GM21515 (cell line): ENCODE results near the gene CYP51A1.
A peak's percentile ranks its signal among the peaks of the same experiment; 100 is the strongest.
"Not testable (repeated sequence)": the region's sequence is repeated elsewhere in the genome, so short reads cannot be mapped to it uniquely, and the experiment has no call there.

Experiments used
- ATAC-seq: cut with Tn5 transposase; IDR thresholded peaks from one replicate; pipeline ENCODE4 v1.9.1; 2021; ENCODE audit not compliant: unreplicated experiment

The CYP51A1 gene

DNA sequence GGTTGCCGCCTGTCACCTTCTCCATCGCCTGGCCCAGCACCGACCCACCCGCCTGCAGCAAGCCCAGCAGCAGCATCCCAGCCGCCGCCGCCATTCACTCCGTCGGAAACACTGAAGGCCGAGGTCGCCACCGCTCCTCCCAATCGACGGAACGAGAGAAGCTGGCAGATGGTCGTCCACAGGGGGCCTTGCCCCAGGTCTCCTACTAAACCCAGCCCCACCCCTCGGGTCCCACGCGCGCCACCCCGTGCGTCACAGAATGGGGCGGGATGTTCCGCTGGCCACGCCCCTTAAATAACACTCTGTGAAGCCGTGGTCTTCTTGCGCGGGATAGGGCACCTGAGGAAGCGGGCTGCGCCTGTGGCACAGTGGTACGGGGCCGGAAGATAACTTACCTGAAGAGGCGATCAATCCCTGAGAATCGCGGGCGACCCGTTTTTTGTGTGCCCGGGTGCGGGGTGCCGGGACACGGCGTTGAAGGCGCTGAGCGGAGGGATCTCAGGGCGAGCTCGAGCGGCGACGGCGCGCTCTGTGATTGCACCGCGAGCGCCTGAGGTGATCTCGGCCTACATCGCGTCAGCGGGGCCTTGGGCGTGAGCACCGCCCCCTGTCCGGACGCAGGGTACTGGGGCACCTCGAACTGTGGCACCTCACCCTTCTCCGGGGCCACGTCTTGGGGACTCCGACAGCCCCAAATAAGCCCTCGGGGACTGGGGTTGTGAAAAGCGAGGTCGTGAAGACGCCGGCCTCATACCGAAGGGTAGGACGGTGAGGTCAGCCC, at the start of gene CYP51A1:
TSS of gene CYP51A1 (minus strand) at position 207 of the 781 bp plus-strand sequence. CDS start at position 94, 113 bp downstream.
- ATAC-seq, result peak; percentile 90

DNA sequence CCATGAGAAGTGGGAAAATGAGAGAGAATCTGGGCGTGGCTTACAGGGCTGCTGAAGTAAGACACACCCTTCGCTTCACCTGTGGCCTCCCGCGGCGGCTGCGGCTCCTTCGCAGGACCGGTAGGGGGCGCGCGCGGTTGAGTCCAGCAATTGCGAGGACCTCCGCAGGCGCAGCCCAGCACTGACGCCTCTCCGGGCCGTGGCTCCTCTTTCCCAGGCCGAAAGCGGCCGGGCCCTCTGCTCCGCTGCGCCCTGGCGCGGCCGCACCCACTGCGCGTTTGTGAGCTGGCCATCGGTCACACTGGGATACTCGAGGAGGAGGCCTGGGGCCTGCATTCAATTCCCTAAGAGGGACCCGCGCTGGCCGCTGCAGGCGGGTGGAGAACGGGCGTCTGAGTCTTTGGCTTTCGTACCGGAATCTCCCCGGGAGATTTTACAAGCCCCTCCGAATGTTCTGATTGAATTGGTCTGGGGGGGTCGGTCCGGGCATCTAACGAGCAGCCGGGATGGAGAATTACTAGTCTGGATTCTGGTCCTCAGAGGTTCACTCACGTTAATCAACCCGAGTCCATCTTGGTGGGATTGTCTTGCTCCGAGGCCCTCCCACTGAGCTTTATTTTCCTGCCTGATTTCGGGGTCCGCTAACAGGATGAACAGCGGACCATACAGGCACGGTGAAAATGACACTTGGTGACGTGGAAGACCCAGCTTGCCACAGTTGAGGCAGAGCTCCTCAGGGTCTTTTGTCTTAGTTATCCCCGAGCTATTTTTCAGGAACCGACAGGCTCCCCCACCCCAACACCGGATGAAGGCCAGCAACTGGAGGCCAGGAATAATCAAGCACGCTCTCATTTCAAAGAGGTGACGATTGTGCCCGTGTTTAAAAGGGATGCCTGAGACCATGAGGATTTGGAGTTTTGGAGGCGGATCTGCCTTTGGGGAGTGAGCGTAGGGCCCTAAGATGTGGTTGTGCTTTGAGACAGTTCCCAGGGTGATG, 44.9 kb upstream of the CYP51A1 start, which contains the start of gene LRRD1:
TSS of gene LRRD1 (minus strand) at position 215 of the 997 bp plus-strand sequence. CDS start 13,940 bp downstream, outside the sequence.
- peak; percentile 100 for ATAC-seq

DNA sequence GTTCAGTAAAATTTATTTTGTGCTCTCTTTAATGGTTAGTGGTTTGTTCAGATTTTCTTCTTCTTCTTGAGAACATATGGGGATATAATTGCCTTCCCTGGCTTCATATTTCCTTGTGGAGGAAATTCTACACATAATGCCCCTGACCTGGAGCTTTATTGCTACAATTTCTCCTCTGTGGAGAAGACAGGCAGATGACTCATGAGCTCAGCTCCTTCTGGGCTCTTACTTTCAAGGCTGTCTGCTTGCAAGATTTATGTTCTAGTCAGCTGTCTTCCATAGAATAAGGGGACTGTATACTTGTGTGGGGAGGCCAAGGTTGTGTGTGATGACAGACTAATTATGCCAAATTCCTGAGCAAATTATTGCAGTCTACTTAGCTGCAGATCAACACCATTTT, 43.1 kb upstream of the CYP51A1 start:
- ATAC-seq, result no peak

DNA sequence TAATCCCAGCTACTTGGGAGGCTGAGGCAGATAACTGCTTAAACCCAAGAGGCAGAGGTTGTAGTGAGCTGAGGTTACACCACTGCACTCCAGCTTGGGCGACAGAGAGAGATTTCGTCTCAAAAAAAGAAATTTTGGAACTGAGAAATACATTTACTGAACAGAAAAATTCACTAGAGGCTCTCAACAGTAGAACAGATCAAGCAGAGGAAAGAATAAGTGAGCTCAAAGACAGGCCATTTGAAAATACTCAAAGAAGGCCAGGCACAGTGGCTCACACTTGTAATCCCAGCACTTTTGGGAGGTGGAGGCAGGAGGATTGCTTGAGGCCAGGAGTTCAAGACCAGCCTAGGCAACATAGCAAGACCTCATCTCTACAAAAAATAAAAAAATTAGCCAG, 35.3 kb upstream of the CYP51A1 start:
- ATAC-seq, result not testable (repeated sequence)

DNA sequence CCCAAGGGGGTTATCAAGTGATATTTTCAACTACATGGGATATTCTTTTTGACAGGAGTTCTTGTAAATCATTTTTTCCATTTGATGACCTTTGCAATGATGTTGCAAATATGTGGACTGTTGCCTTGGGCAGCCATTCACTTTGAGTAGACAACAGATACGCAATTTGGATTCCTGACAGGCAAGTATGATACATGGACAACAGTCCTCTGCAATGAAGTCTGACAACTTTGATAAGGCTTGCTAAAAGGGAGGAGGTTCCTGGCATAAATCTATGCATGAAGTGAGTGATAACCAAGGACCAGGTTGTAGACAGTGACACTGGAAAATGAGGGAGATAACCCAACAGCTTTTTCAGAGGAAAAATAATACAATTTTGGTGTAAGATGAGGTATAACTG, 27.0 kb upstream of the CYP51A1 start:
- no peak for ATAC-seq

DNA sequence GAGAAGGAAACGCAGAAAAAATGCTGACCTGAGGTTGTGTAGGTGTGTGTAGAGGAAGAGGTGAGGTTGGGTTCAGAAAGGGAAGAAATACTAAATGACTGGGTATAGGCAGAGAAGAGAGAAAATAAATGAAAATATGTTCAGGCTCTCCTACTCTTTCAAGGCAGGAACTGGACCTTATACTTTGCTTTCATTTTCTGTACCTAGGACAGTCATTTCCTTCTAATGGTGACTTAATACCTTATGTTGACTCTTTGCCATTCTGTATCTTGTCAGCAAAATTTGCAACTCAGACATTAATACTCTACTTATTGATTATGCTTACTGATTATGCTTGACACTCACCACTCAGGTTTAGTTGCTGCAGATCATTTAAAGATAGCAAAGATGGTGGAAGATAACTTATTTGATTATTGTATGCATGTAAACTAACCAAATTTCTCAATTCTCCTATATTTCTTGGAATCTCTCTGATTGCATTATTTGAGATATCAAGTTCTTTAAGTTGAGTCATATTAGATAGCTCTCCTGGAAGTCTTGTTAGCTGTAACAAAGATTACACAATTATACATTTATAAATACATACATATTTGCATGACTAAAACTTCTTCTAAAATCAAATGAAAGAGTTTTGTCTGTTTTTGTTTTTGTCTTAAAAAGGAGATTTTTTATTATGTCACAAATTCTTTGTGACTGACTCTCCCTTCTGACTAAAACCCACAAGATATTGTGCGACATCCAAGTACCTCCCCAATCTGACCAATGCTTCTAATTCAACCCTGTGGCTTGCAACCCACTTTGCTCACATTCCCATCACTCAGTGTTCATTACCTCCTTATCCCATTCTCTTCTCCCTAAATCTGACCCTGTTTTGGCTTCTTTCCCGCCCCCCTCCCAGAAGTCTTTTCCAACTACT, 24.6 kb upstream of the CYP51A1 start:
- ATAC-seq, result peak; percentile 81

DNA sequence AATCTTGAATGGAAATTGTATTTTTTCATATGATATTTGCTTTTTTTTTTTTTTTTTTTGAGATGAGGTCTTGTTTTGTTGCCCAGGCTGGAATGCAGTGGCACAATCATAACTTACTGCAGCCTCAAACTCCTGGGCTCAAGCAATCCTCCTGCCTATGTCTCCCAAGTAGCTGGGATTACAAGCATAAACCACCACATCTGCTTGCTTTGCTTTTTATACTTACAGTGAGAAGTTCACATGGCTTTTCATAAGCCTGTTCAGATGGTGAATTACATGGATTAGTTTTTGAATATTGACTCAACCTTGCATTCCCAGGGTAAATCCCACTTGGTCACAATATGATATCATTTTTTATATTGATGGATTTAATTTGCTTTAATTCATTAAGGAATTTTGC, 22.7 kb upstream of the CYP51A1 start:
- ATAC-seq, result no peak

DNA sequence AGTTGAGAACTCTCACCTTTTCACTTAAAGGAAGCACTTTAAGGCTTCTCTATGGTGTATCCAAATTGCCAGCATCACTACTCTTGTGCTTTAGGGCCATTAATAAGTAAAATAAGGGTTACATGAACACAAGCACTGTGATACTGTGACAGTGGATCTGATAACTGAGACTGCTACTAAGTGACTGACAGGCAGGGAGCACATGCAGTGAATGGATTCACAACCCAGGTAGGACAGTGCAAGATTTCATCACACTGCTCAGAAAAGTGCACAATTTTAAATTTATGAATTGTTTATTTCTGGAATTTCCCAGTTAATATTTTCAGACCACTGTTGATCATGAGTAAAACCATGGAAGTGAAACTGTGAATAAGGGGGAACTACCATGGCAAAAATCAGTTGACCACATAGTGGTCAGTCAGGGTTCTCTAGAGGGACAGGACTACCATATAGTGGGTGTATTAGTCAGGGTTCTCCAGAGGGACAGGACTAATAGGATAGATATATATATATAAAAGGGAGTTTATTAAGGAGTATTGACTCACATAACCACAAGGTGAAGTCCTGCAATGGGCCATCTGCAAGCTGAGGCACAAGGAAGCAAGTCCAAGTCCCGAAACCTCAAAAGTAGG, 20.9 kb upstream of the CYP51A1 start:
- no peak for ATAC-seq

DNA sequence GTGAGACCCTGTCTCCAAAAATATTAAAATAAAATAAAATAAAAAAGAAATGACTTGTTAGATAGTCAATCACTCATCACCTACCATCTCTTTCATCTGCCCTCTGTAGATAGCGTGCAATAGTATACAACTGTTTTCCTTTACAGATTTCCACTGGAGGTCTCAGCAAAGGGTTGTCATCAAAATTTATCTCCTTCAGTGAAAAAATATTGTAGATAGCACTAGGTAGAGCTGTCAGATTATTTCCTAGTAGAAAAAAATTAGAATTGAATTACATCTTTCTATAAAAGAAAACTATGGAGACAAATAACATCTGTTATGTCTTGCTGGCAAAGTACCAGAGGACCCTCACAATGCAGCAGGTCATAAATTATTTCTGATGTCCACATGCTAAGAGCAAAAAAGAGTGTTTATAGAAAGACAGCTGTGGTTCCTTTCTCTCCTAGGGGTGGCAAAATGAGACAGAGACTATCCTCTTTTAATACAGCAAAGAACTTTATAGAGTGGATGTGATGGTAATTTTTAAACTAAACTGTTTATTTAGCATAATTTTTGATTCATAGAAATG, 16.3 kb upstream of the CYP51A1 start:
- no peak for ATAC-seq

DNA sequence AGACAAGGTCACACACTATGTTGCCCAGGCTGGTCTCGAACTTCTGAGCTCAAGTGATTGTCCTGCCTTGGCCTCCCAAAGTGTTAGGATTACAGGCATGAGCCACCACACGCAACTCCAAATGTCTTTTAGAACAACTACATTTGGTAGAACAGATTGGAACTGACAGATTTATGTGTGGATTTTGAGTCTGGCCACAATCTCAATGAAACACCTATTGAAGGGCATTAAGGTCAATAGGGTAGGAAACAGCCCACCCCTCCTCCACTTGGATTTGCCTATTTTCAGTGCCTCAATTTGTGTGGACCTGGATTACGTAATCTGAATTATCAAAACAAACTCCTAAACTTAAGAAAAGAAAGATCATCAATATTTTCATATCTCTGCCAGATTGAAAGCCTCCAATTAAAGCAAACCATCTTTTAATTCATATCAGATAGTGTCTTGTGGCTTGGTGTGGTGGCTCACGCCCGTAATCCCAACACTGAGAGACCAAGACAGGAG, 15.5 kb upstream of the CYP51A1 start:
- no peak for ATAC-seq

DNA sequence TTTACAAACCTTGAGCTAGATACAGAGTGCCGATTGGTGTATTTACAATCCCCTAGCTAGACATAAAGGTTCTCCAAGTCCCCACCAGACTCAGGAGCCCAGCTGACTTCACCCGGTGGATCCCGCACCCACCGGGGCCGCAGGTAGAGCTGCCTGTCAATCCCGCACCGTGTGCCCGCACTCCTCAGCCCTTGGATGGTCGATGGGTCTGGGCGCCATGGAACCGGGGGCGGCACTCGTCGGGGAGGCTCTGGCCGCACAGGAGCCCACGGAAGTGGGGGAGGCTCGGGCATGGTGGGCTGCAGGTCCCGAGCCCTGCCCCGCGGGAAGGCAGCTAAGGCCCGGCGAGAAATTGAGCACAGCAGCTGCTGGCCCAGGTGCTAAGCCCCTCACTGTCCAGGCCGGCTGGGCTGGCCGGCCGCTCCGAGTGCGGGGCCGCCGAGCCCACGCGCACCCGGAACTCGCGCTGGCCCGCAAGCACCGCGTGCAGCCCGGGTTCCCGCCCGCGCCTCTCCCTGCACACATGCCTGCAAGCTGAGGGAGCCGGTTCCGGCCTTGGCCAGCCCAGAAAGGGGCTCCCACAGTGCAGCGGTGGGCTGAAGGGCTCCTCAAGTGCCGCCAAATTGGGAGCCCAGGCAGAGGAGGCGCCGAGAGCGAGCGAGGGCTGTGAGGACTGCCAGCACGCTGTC, 9.1 kb upstream of the CYP51A1 start:
- not testable (repeated sequence) for ATAC-seq

DNA sequence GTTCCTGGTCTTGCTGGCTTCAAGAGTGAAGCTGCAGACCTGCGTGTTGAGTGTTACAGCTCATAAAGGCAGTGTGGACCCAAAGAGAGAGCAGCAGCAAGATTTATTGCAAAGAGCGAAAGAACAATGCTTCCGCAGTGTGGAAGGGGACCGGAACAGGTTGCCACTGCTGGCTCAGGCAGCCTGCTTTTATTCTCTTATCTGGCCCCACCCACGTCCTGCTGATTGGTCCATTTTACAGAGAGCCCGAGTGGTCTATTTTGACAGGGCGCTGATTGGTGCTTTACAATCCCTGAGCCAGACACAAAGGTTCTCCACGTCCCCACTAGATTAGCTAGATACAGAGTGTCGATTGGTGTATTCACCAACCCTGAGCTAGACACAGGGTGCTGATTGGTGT, 8.5 kb upstream of the CYP51A1 start:
- ATAC-seq, result not testable (repeated sequence)

DNA sequence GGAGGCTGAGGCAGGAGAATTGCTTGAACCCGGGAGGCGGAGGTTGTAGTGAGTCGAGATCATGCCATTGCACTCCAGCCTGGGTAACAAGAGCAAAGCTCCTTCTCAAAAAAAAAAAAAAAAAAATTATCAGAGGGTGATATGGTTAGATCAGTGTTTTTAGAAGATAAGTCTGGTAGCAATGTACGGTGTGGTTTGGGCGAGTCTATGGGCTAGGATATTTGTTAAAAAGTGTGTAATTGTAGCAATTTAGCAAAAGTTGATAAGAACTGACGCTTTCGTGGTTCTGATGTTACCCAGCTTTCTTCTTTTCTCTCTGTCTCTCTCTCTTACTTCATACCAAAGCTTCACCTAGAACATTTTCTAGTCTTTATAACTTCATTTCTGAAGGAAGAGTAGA, 6.9 kb upstream of the CYP51A1 start:
- no peak for ATAC-seq

DNA sequence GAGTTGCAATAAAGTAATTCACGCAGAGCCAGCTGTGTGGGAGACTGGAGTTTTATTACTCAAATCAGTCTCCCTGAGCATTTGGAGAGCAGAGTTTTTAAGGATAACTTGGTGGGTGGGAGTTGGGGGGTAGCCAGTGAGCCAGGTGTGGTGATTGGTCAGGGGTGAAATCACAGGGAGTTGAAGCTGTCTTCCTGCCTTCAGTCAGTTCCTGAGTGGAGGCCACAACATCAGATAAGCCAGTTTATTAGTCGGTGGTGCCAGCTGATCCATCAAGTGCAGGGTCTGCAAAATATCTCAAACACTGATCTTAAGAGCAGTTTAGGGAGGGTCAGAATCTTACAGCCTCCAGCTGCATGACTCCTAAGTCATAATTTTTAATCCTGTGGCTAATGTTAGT, 3.3 kb upstream of the CYP51A1 start:
- no peak for ATAC-seq

DNA sequence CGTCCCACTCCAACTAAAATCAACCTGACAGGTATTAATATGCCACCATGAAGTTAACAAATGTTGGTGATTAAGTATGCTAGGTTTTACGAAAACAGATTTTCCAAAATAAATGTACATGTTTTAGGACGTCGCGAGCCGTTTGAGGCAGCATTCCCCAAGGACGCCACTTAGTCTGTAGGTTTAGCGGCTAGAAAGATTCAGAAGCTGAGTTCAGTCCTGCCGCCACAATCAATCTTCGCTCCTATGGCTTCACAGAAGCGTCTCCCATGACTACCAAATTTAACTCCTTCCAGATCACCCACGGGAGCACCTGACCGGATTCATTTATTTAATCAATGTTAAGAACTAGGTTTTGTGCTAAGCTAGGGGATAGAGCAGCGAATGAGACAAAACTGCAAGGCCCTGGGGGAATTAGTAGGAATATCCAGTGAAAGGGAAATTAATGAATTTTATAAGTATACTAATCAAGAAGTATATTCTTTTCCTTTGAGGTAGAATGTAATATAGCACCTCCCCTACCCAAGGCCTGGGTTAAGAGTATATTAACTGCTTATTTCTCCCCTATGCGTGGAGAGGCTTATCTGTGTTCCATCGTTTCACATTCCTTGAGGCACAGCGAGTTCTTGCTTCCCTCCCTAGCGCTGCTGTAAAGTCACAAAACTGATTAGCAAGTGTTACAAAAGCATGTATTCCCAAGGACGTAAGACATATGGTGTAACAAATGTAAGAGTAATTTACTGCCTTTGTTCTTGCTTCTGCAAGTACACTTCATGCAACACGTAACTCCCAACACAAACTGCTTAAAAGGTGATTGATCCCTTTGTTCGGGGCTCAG, 994 bp upstream of the CYP51A1 start:
- no peak for ATAC-seq

DNA sequence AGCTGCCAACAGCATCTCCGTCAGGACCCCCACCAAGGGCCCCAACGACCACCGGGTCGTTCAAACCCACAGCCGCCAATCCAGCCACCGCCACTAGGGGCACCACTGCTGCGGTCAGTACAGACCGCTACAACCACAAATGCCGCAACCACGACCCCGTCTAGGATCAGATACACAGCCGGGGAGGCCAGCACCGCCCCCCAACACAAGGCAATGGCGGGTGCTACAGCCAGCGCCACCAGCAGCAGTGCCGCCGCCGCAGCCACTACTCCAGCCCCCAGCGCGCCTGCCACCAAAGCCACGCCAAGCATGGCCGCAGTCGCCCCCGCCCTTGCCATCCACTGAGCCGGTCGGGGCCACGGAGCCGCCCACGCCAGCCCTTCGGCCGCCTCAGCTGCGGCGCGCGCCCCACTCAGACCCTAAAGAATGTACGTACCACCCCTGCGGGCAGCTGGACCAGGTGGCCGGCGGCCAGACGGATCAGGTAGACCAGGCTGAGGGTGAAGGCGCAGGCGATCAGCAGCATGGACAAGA, 473 bp downstream of the CYP51A1 start:
- ATAC-seq, result peak; percentile 30

DNA sequence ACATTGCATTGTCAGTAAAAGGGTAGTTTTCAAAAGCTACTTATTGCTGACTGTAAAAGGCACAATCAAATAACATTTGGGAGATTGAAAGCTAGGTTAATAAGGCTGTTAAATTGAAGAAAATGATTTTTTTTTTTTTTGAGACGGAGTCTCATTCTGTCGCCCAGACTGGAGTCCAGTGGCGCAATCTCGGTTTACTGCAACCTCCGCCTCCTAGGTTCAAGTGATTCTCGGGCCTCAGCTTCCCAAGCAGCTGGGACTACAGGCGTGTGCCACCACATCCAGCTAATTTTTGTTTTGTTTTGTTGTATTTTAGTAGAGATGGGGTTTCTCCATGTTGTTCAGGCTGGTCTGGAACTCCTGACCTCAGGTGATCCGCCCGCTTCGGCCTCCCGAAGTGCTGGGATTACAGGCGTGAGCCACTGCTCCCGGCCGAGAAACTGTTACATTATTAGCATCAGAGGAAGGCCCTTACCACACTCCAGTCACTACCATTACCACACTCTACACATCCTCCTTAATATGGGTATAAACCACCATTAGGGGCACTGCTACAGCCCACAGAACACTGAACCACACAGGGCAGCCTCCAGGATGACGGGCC, 1.0 kb downstream of the CYP51A1 start:
- ATAC-seq, result peak; percentile 15
